Thymus (tissue), 11 donors: ENCODE data around the gene ECE2. TPM values are rescaled to one million over a fixed set of nuclear protein-coding genes. Genes with fewer than 3 reads are reported as not detected.

Experiments used
- DNase-seq, 9 donors: peaks; one replicate each; pipeline ENCODE4 v3.0.0-alpha.2; 2013; ENCODE audit warnings: low spot score in 9 of 9, low read depth in 6 of 9, missing footprints in 1 of 9
- H3K27ac ChIP-seq, 2 donors: one replicate each; pipeline ENCODE4 v1.5.1; 2013; ENCODE audit warnings: control low read depth in 1 of 2, low read depth in 1 of 2, low read length in 1 of 2, mild to moderate bottlenecking in 1 of 2, moderate library complexity in 1 of 2
- H3K27me3 ChIP-seq, 2 donors: one replicate each; pipeline ENCODE4 v1.5.1; 2013; ENCODE audit warnings: low read length in 1 of 2; ENCODE audit not compliant: control insufficient read depth in 2 of 2, insufficient read depth in 1 of 2
- H3K36me3 ChIP-seq, 2 donors: one replicate each; pipeline ENCODE4 v1.5.1; 2013; ENCODE audit warnings: low read length in 1 of 2, mild to moderate bottlenecking in 1 of 2, moderate library complexity in 1 of 2; ENCODE audit not compliant: control insufficient read depth in 2 of 2, insufficient read depth in 2 of 2
- H3K4me1 ChIP-seq, 2 donors: one replicate each; pipeline ENCODE4 v1.5.1; 2013; ENCODE audit warnings: low read length in 2 of 2; ENCODE audit not compliant: control insufficient read depth in 2 of 2, insufficient read depth in 2 of 2
- H3K4me3 ChIP-seq, 2 donors: one replicate each; pipeline ENCODE4 v1.5.1; 2013; ENCODE audit warnings: low read length in 2 of 2, control low read depth in 1 of 2, mild to moderate bottlenecking in 1 of 2
- H3K9me3 ChIP-seq, 2 donors: one replicate each; pipeline ENCODE4 v1.5.1; 2013; ENCODE audit warnings: low read length in 1 of 2, mild to moderate bottlenecking in 1 of 2; ENCODE audit not compliant: control insufficient read depth in 2 of 2, insufficient read depth in 1 of 2
- WGBS: extraction: QIAGEN DNeasy Blood & Tissue Kit; methylation state at CpG from one replicate; pipeline ENCODE4 v1.1.7; 2013; 5-methylcytosine and 5-hydroxymethylcytosine counted together
- polyA plus RNA-seq: library from polyadenylated mRNA; stranded (reverse); fragments of 200-250 nt; gene quantifications from one replicate; pipeline ENCODE4 v1.2.3, GENCODE V29; 2013
- total RNA-seq: library from RNA; stranded (reverse); fragments of 120-200 nt; gene quantifications from one replicate; pipeline ENCODE4 v1.2.4, GENCODE V29; 2013
- donor health status: healthy.

Gene ECE2
- total and polyA plus RNA-seq, 2 donors = not detected

GRCh38 chr3:184299488-184300377 is 23.9 kb downstream of the ECE2 start:
- peaks cover 34 to 45% of the 10 kb centered on the region in 2 donors for H3K36me3 ChIP-seq
- no peaks in the 10 kb centered on the region for H3K9me3 ChIP-seq
- H3K27ac ChIP-seq = peak overlapping the region in 1 of 2 donors; percentile 72
- peaks cover 10 to 14% of the 10 kb centered on the region in 2 donors for H3K4me1 ChIP-seq
- peaks cover 0 to 5% of the 10 kb centered on the region in 2 donors for H3K27me3 ChIP-seq
- H3K4me3 ChIP-seq = peak overlapping the region; percentile 70 to 91
- 22% methylated on average over 29 of the region's 29 CpGs for WGBS
- DNase-seq = peak in 1 of 9 donors; percentile 26

GRCh38 chr3:184300378-184300720 is 24.5 kb downstream of the ECE2 start:
- peaks cover 34 to 51% of the 10 kb centered on the region in 2 donors for H3K36me3 ChIP-seq
- H3K27ac ChIP-seq = no peak overlapping the region
- WGBS = 95% methylated on average over 3 of the region's 3 CpGs

GRCh38 chr3:184305577-184305976 is 29.8 kb downstream of the ECE2 start:
- H3K9me3 ChIP-seq = no peaks in the 10 kb centered on the region
- no peaks in the 10 kb centered on the region for H3K4me1 ChIP-seq
- H3K36me3 ChIP-seq = peaks cover 75 to 84% of the 10 kb centered on the region in 2 donors
- H3K27me3 ChIP-seq = no peaks in the 10 kb centered on the region
- H3K4me3 ChIP-seq = no peak overlapping the region
- DNase-seq = no peak
- WGBS = 83% methylated on average over 1 of the region's 1 CpG
- no peak overlapping the region for H3K27ac ChIP-seq

More at GRCh38 chr3:184300378-184300720, 24.5 kb downstream of the ECE2 start:
- Histone ChIP-seq H3K9me3 (no peaks in the 10 kb centered on the region), H3K4me1 (peaks cover 10 to 14% of the 10 kb centered on the region in 2 donors), H3K4me3 (no peak overlapping the region), H3K27me3 (peaks cover 0 to 2% of the 10 kb centered on the region in 2 donors)
- no peak for DNase-seq

- H3K4me3 ChIP-seq = no peak overlapping the region
- peaks cover 73 to 77% of the 10 kb centered on the region in 2 donors for H3K36me3 ChIP-seq
- no peaks in the 10 kb centered on the region for H3K4me1 ChIP-seq
- 98% methylated on average over 4 of the region's 4 CpGs for WGBS
- H3K9me3 ChIP-seq = no peaks in the 10 kb centered on the region
- no peaks in the 10 kb centered on the region for H3K27me3 ChIP-seq
- no peak for DNase-seq
- no peak overlapping the region for H3K27ac ChIP-seq
These were observed 30.6 kb downstream of the ECE2 start for GRCh38 chr3:184306341-184306972.

GRCh38 chr3:184307915-184308314 is 32.1 kb downstream of the ECE2 start:
- Histone ChIP-seq H3K27me3 (no peaks in the 10 kb centered on the region), H3K9me3 (no peaks in the 10 kb centered on the region), H3K36me3 (peaks cover 58 to 62% of the 10 kb centered on the region in 2 donors), H3K4me3 (no peak overlapping the region), H3K27ac (no peak overlapping the region), H3K4me1 (no peaks in the 10 kb centered on the region)
- DNase-seq = no peak
- 98% methylated on average over 9 of the region's 9 CpGs for WGBS

GRCh38 chr3:184308744-184309143 is 32.9 kb downstream of the ECE2 start:
- Histone ChIP-seq H3K4me1 (no peaks in the 10 kb centered on the region), H3K36me3 (peaks cover 50 to 54% of the 10 kb centered on the region in 2 donors), H3K4me3 (no peak overlapping the region), H3K9me3 (no peaks in the 10 kb centered on the region), H3K27ac (no peak overlapping the region), H3K27me3 (no peaks in the 10 kb centered on the region)
- 92% methylated on average over 7 of the region's 7 CpGs for WGBS
- DNase-seq = no peak

GRCh38 chr3:184311633-184312032 is 35.8 kb downstream of the ECE2 start:
- no peaks in the 10 kb centered on the region for H3K27me3 ChIP-seq
- DNase-seq = no peak
- H3K27ac ChIP-seq = no peak overlapping the region
- H3K36me3 ChIP-seq = peaks cover 28 to 33% of the 10 kb centered on the region in 2 donors
- no peak overlapping the region for H3K4me3 ChIP-seq
- no peaks in the 10 kb centered on the region for H3K9me3 ChIP-seq
- peaks cover 9 to 15% of the 10 kb centered on the region in 2 donors for H3K4me1 ChIP-seq

GRCh38 chr3:184314363-184314699 is 38.5 kb downstream of the ECE2 start, which contains the start of gene EIF4G1:
TSS of gene EIF4G1 (plus strand) at chr3:184314606. CDS start at chr3:184315797, 1,191 bp downstream.
- peak within 1 kb of the TSS; percentile 67 to 91 for H3K27ac ChIP-seq
- H3K4me1 ChIP-seq = peaks cover 9 to 15% of the 10 kb centered on the region in 2 donors
- WGBS = under 1% methylated on average over 40 of the region's 40 CpGs
- H3K4me3 ChIP-seq = peak within 1 kb of the TSS; percentile 74 to 96
- DNase-seq = peak; percentile 68 to 93 (median 85)
- H3K36me3 ChIP-seq = peaks cover 21 to 27% of the 10 kb centered on the region in 2 donors
- H3K27me3 ChIP-seq = no peaks in the 10 kb centered on the region
- H3K9me3 ChIP-seq = no peaks in the 10 kb centered on the region
